NCI-H2171 (cell line): Measurements from ENCODE around the gene LONP1.

Experiments used
- DNase-seq: peaks from one replicate; lab custom pipeline; 2025; lab: John Stamatoyannopoulos, UW

Gene LONP1

DNA sequence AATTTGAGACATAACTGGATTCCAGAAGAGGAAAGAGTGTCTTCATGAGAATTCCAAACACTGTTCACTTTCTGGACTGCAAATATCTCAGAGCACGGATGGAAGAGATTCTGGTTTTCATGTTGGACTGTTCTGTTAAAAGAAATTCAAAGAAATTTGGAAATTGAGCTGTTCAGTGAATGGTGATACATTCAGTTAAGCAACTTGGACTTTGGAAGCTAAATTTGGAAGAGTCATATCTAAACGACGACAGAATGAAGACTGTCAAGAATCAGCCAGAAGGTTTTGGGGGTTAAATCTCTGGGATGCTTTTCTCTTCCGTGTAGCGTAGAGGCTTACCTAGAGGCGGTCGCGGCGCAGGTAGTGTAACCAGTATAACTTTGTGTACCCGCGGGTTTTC, 71.5 kb downstream of the LONP1 start:
- no peak for DNase-seq

DNA sequence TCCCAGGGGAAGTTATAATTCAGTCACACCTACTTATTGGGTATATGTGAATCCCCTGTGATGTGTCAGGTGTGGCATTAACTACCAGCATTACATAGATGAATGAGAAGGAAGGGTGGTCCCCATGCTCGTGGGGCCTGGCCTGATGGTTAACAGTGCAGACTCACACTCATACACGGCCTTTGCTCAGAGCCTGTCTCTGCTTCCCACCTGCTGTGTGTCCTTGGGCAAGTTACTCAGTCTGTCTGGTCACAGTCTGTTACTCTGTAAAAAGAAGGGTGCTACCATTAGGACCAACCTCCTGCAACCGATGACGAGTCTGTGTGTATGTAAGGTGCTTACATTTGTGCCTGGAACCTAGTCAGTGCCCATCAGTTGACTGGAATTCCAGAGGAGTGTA, 73.2 kb downstream of the LONP1 start:
- DNase-seq, result no peak

- DNase-seq, result no peak
These were observed 74.5 kb downstream of the LONP1 start for GRCh38 chr19:5645409-5645808.

GRCh38 chr19:5644037-5644436, 75.9 kb downstream of the LONP1 start:
- no peak for DNase-seq

- DNase-seq, result no peak
These were observed 76.9 kb downstream of the LONP1 start for GRCh38 chr19:5643060-5643459.

- no peak for DNase-seq
These were observed 77.7 kb downstream of the LONP1 start for GRCh38 chr19:5642204-5642603.
